Panc1 (cell line): ENCODE measurements around the gene ZNF683. TPM values are rescaled to one million over a fixed set of nuclear protein-coding genes. Genes with fewer than 3 reads are reported as not detected.

Experiments
- ATAC-seq: fragments of 200-7000 bp; cut with Tn5 transposase; 2 replicates; pipeline ENCODE4 v1.9.1; 2020; ENCODE audit warnings: mild to moderate bottlenecking, moderate library complexity
- BruUV-seq: library from RNA; stranded (reverse); fragments of 400-500 nt; replicated peaks from 2 replicates; lab custom pipeline; 2021; lab: Mats Ljungman, UMichigan
- CTCF ChIA-PET: fragments of 300-600 bp; sonication (Branson Sonifier 250); formaldehyde crosslinking; loops from one replicate; lab custom pipeline; 2022; ENCODE audit warnings: antibody characterized with exemption; lab: Charles Lee
- POLR2A ChIA-PET: fragments of 300-600 bp; sonication (Branson Sonifier 250); formaldehyde crosslinking; loops from one replicate; lab custom pipeline; 2022; ENCODE audit warnings: antibody characterized with exemption; lab: Charles Lee
- DNase-seq: peaks from one replicate; pipeline ENCODE4 v3.0.0-alpha.2; 2010; ENCODE audit warnings: low read depth, low spot score
- H3K27ac ChIP-seq: 2 replicates; pipeline ENCODE4 v1.5.1; 2011; ENCODE audit warnings: mild to moderate bottlenecking, low read length, inconsistent platforms
- H3K27me3 ChIP-seq: fragments of 200-500 bp; sonication (Bioruptor generic); 2 replicates; pipeline ENCODE4 v1.6.0; 2014; ENCODE audit warnings: low read length, inconsistent platforms; ENCODE audit not compliant: control insufficient read depth, insufficient read depth
- H3K36me3 ChIP-seq: fragments of 200-500 bp; sonication (Bioruptor generic); 2 replicates; pipeline ENCODE4 v1.5.1; 2014; ENCODE audit warnings: inconsistent platforms, mild to moderate bottlenecking, low read length, moderate library complexity; ENCODE audit not compliant: control insufficient read depth, insufficient read depth
- H3K4me1 ChIP-seq: 2 replicates; pipeline ENCODE4 v1.5.1; 2011; ENCODE audit warnings: inconsistent platforms, mild to moderate bottlenecking, low read length, moderate library complexity; ENCODE audit not compliant: control insufficient read depth, insufficient read depth
- H3K4me3 ChIP-seq, 2 experiments: 2 replicates each; pipeline ENCODE4 v1.5.1; 2011 to 2012; ENCODE audit warnings: low read depth in 2 of 2, low read length in 2 of 2, mild to moderate bottlenecking in 2 of 2, inconsistent platforms in 1 of 2, moderate library complexity in 1 of 2
- H3K9me3 ChIP-seq: fragments of 200-500 bp; sonication (Bioruptor generic); 2 replicates; pipeline ENCODE4 v1.5.1; 2014; ENCODE audit warnings: low read depth, mild to moderate bottlenecking, inconsistent platforms, low read length, moderate library complexity; ENCODE audit not compliant: control insufficient read depth, insufficient read depth
- CTCF ChIP-seq: fragments of 450-650 bp; IDR thresholded peaks from 2 replicates; pipeline ENCODE4 v1.5.1; 2017; ENCODE audit warnings: mild to moderate bottlenecking
- POLR2AphosphoS5 ChIP-seq: IDR thresholded peaks from 2 replicates; pipeline ENCODE4 v1.6.1; 2012; ENCODE audit warnings: mild to moderate bottlenecking, low read depth, low read length, moderate library complexity
- REST ChIP-seq, 2 experiments: IDR thresholded peaks; 2 replicates each; pipeline ENCODE4 v1.6.1; 2011 to 2012; ENCODE audit warnings: low read depth in 2 of 2, control low read depth in 1 of 2, low read length in 1 of 2, mild to moderate bottlenecking in 1 of 2, moderate library complexity in 1 of 2; ENCODE audit not compliant: insufficient read depth in 1 of 2
- SIN3A ChIP-seq: IDR thresholded peaks from 2 replicates; pipeline ENCODE4 v1.6.1; 2012; ENCODE audit warnings: low read depth, mild to moderate bottlenecking, low read length, moderate library complexity, borderline replicate concordance; ENCODE audit not compliant: insufficient read depth
- TCF7L2 ChIP-seq: IDR thresholded peaks from 2 replicates; pipeline ENCODE4 v1.6.1; 2011; ENCODE audit warnings: mild to moderate bottlenecking, low read depth, low read length, inconsistent platforms
- in situ Hi-C: cut with HindIII; loops from 2 replicates; pipeline ENCODE4 v1.10.0; 2016; ENCODE audit warnings: low sequenced_read_pairs, low pct_unique_long_range_greater_than_20kb
- intact Hi-C: fragments of 100-400 bp; cut with micrococcal nuclease; formaldehyde crosslinking; loops from one replicate; pipeline ENCODE4 v1.10.0; 2022; ENCODE audit not compliant: unreplicated experiment
- total RNA-seq: library from RNA; stranded (reverse); gene quantifications from one replicate; pipeline ENCODE4 v1.2.1, GENCODE V29; 2021; ENCODE audit not compliant: unreplicated experiment

The ZNF683 gene
- total RNA-seq, 1 experiment from 2014 or later: not detected

DNA sequence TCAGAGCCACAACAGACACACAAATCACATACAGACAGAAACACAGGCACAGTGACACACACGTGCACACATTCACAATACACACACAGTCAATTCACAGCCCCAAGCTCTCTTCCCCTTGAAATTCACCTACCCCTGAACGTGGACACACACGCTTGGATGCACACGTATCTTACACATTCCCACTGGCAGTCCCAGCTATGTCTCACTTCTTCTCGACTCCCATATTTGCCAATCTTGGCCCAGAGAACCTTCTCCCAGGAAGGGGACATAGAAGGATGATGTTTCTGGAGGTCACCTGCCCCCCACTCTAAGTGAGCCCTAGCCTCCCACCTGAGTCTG, 20.2 kb downstream of the ZNF683 start:
- DNase-seq (no peak), ATAC-seq (no peak)
- ChIA-PET CTCF (no interaction called here), POLR2A (no interaction called here)
- Histone ChIP-seq H3K36me3 (no peaks in the 10 kb centered on the region), H3K4me1 (peaks cover 15% of the 10 kb centered on the region), H3K27ac (no peak overlapping the region), H3K4me3 (no peak overlapping the region), H3K27me3 (no peaks in the 10 kb centered on the region), H3K9me3 (no peaks in the 10 kb centered on the region)
- BruUV-seq: no TSS peak
- intact Hi-C loops (no loop called here), in situ Hi-C loops (no loop called here)
- no peak for TF ChIP-seq TCF7L2
- no peak for TF ChIP-seq CTCF
- TF ChIP-seq POLR2AphosphoS5: no peak
- TF ChIP-seq SIN3A: no peak
- TF ChIP-seq REST (IDR thresholded peaks at IDR 0.05; ENCODE audit: insufficient read depth in 1 of 2, low read depth in 2 of 2, low read length in 1 of 2): no peak

DNA sequence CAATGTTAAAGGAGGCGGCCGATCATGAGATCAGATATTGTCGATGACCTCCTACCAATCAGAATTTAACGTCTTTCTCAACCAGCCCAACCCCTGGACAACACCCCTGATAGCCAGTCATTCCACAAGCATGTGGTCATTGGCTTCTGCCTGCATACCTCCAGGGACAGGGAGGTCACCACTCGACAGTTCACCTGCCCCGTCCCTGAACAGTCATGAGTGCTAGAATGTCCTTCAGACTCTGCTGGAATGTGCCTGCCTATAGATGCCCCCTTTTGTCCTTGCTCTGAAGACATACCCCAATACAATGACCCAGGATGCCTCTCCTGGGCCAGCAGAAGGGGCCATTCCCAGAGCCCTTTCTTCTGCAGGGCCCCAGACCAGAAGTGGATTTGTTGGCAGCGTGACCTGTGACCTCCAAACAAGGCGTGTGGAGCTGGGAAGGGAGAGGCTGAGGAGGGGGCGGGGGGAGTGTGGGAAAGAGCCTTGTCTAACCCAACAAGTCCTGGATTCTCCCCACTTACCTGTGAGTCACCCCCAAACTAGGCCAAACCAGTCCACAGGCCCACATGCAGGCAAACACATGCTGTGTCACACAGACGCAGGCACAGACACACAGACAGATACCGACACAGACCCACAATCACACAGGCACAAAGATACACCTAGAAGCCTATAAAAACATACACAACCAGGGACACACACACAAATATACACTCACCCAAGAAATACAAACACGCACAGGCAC, 20.8 kb downstream of the ZNF683 start:
- DNase-seq: no peak
- no peaks in the 10 kb centered on the region for H3K9me3 ChIP-seq
- intact Hi-C loops (no loop called here), in situ Hi-C loops (no loop called here)
- no peaks in the 10 kb centered on the region for H3K27me3 ChIP-seq
- H3K4me1 ChIP-seq: peaks cover 15% of the 10 kb centered on the region
- H3K4me3 ChIP-seq: no peak overlapping the region
- no peak overlapping the region for H3K27ac ChIP-seq
- TF ChIP-seq REST (IDR thresholded peaks at IDR 0.05; ENCODE audit: insufficient read depth in 1 of 2, low read depth in 2 of 2, low read length in 1 of 2): no peak
- no peak for TF ChIP-seq TCF7L2
- no peak for TF ChIP-seq CTCF
- no peak for TF ChIP-seq SIN3A
- TF ChIP-seq POLR2AphosphoS5: no peak
- H3K36me3 ChIP-seq: no peaks in the 10 kb centered on the region
- ChIA-PET POLR2A (no interaction called here), CTCF (no interaction called here)
- no TSS peak for BruUV-seq
- ATAC-seq: peak; percentile 36; the same call in 1 of the 2 replicates
